Measurements from ENCODE around the gene CIRBP.

CIRBP gene

GRCh38 chr19:1230783-1231489, 38.2 kb upstream of the CIRBP start:
- DNase-seq (ENCODE audit: low read depth), result no peak

- DNase-seq (ENCODE audit: low read depth), result no peak
These were observed 37.1 kb upstream of the CIRBP start for GRCh38 chr19:1231729-1232637.

GRCh38 chr19:1232652-1233072, 36.5 kb upstream of the CIRBP start:
- no peak for DNase-seq (ENCODE audit: low read depth)

GRCh38 chr19:1233115-1233667, 35.9 kb upstream of the CIRBP start:
- no peak for DNase-seq (ENCODE audit: low read depth)

- DNase-seq (ENCODE audit: low read depth), result no peak
These were observed 34.8 kb upstream of the CIRBP start for GRCh38 chr19:1234051-1234954.

- DNase-seq (ENCODE audit: low read depth), result no peak
These were observed 34.2 kb upstream of the CIRBP start for GRCh38 chr19:1234955-1235380.

GRCh38 chr19:1235625-1236538, 33.2 kb upstream of the CIRBP start:
- no peak for DNase-seq (ENCODE audit: low read depth)

- DNase-seq (ENCODE audit: low read depth), result no peak
These were observed 32.6 kb upstream of the CIRBP start for GRCh38 chr19:1236576-1236975.

- DNase-seq (ENCODE audit: low read depth), result no peak
These were observed 32.0 kb upstream of the CIRBP start for GRCh38 chr19:1237027-1237659.

- no peak for DNase-seq (ENCODE audit: low read depth)
These were observed 31.3 kb upstream of the CIRBP start, which contains the start of gene CBARP for GRCh38 chr19:1237754-1238368. Gene CBARP, minus strand, starts transcription at chr19:1238005. Its CDS starts 1,905 bp downstream, at chr19:1236100.

GRCh38 chr19:1238369-1239303, 30.5 kb upstream of the CIRBP start:
- no peak for DNase-seq (ENCODE audit: low read depth)

GRCh38 chr19:1239420-1239795, 29.7 kb upstream of the CIRBP start:
- DNase-seq (ENCODE audit: low read depth), result no peak

GRCh38 chr19:1239796-1240737, 29.1 kb upstream of the CIRBP start:
- DNase-seq (ENCODE audit: low read depth), result no peak

GRCh38 chr19:1240925-1241324, 28.2 kb upstream of the CIRBP start:
- DNase-seq (ENCODE audit: low read depth), result no peak

- DNase-seq (ENCODE audit: low read depth), result no peak
These were observed 27.6 kb upstream of the CIRBP start, which contains the start of gene ATP5F1D for GRCh38 chr19:1241417-1242095. Gene ATP5F1D, plus strand, starts transcription at chr19:1241751. Its CDS starts 100 bp downstream, at chr19:1241851.

- no peak for DNase-seq (ENCODE audit: low read depth)
These were observed 25.1 kb upstream of the CIRBP start for GRCh38 chr19:1243768-1244692.

All from GM04503 (cell line).